Liver (tissue), 9 donors: ENCODE measurements around the gene CUBN. TPM values are rescaled to one million over a fixed set of nuclear protein-coding genes. Genes with fewer than 3 reads are reported as not detected.

Experiments used
- DNase-seq: peaks from one replicate; pipeline ENCODE4 v3.0.0-alpha.2; 2017; ENCODE audit warnings: low spot score
- H3K27ac ChIP-seq, 2 donors: one replicate each; pipeline ENCODE4 v1.7.0; 2013; ENCODE audit warnings: inconsistent platforms in 2 of 2, low read length in 2 of 2, control low read depth in 1 of 2, low read depth in 1 of 2, mild to moderate bottlenecking in 1 of 2
- H3K27me3 ChIP-seq, 4 donors: one replicate each; pipeline versions ENCODE4 v1.6.1 to v1.7.0; 2013; ENCODE audit warnings: low read length in 3 of 4, inconsistent platforms in 1 of 4, mild to moderate bottlenecking in 1 of 4, moderate library complexity in 1 of 4; ENCODE audit not compliant: control insufficient read depth in 4 of 4, insufficient read depth in 4 of 4
- H3K36me3 ChIP-seq, 4 donors: one replicate each; pipeline versions ENCODE4 v1.6.1 to v1.7.0; 2013; ENCODE audit warnings: low read length in 3 of 4, mild to moderate bottlenecking in 3 of 4, low read depth in 1 of 4, moderate library complexity in 1 of 4; ENCODE audit not compliant: control insufficient read depth in 4 of 4, insufficient read depth in 3 of 4
- H3K4me1 ChIP-seq, 4 donors: one replicate each; pipeline versions ENCODE4 v1.6.1 to v1.7.0; 2013; ENCODE audit warnings: low read length in 3 of 4, mild to moderate bottlenecking in 3 of 4, moderate library complexity in 1 of 4; ENCODE audit not compliant: control insufficient read depth in 4 of 4, insufficient read depth in 4 of 4
- H3K4me3 ChIP-seq, 3 donors: one replicate each; pipeline versions ENCODE4 v1.6.1 to v1.7.0; 2013; ENCODE audit warnings: low read length in 3 of 3, control low read depth in 1 of 3, low read depth in 1 of 3, mild to moderate bottlenecking in 1 of 3
- H3K9ac ChIP-seq, 2 donors: one replicate each; pipeline ENCODE4 v1.7.0; 2013; ENCODE audit warnings: low read length in 2 of 2, mild to moderate bottlenecking in 2 of 2, moderate library complexity in 2 of 2, control low read depth in 1 of 2, low read depth in 1 of 2
- H3K9me3 ChIP-seq, 4 donors: one replicate each; pipeline versions ENCODE4 v1.6.1 to v1.7.0; 2013; ENCODE audit warnings: low read length in 3 of 4; ENCODE audit not compliant: control insufficient read depth in 4 of 4
- ATF3 ChIP-seq: IDR thresholded peaks from 2 replicates; pipeline ENCODE4 v1.6.1; 2016; ENCODE audit warnings: antibody characterized with exemption
- CTCF ChIP-seq: fragments of 150-350 bp; IDR thresholded peaks from 2 replicates; pipeline ENCODE4 v1.5.1; 2017; ENCODE audit warnings: improper control_type of control experiment, low read depth, low read length; ENCODE audit not compliant: missing input control
- EGR1 ChIP-seq, 2 donors: IDR thresholded peaks; 2 replicates each; pipeline ENCODE4 v1.6.1; 2016 to 2018; ENCODE audit warnings: antibody characterized with exemption in 2 of 2, low read depth in 2 of 2
- FOXA1 ChIP-seq: IDR thresholded peaks from 2 replicates; pipeline ENCODE4 v1.6.1; 2016; ENCODE audit warnings: antibody characterized with exemption
- GABPA ChIP-seq, 2 donors: IDR thresholded peaks in 1 of 2; conservative IDR thresholded peaks in 1 of 2; 2 replicates each; pipeline ENCODE4 v1.6.1; 2016; ENCODE audit warnings: antibody characterized with exemption in 2 of 2, mild to moderate bottlenecking in 1 of 2, moderate library complexity in 1 of 2
- HNF4A ChIP-seq, 2 donors: conservative IDR thresholded peaks; 2 replicates each; pipeline ENCODE4 v1.6.1; 2016; ENCODE audit warnings: antibody characterized with exemption in 2 of 2, mild to moderate bottlenecking in 2 of 2
- HNF4G ChIP-seq: IDR thresholded peaks from 2 replicates; pipeline ENCODE4 v1.6.1; 2016; ENCODE audit warnings: antibody characterized with exemption
- JUND ChIP-seq, 2 donors: IDR thresholded peaks; 2 replicates each; pipeline ENCODE4 v1.6.1; 2016; ENCODE audit warnings: antibody characterized with exemption in 2 of 2
- MAX ChIP-seq: IDR thresholded peaks from 2 replicates; pipeline ENCODE4 v1.6.1; 2016; ENCODE audit warnings: antibody characterized with exemption
- NR2F2 ChIP-seq: IDR thresholded peaks from 2 replicates; pipeline ENCODE4 v1.6.1; 2016; ENCODE audit warnings: antibody characterized with exemption
- RAD21 ChIP-seq, 2 donors: IDR thresholded peaks; 2 replicates each; pipeline ENCODE4 v1.6.1; 2016; ENCODE audit warnings: antibody characterized with exemption in 2 of 2, mild to moderate bottlenecking in 2 of 2
- REST ChIP-seq: IDR thresholded peaks from 2 replicates; pipeline ENCODE4 v1.6.1; 2016; ENCODE audit warnings: antibody characterized with exemption, mild to moderate bottlenecking
- SP1 ChIP-seq: IDR thresholded peaks from 2 replicates; pipeline ENCODE4 v1.6.1; 2018; ENCODE audit warnings: antibody characterized with exemption, mild to moderate bottlenecking
- TAF1 ChIP-seq: conservative IDR thresholded peaks from 2 replicates; pipeline ENCODE4 v1.6.1; 2016; ENCODE audit warnings: antibody characterized with exemption, mild to moderate bottlenecking
- YY1 ChIP-seq: IDR thresholded peaks from 2 replicates; pipeline ENCODE4 v1.6.1; 2016; ENCODE audit warnings: antibody characterized with exemption, mild to moderate bottlenecking
- ZBTB33 ChIP-seq: IDR thresholded peaks from 2 replicates; pipeline ENCODE4 v1.6.1; 2016; ENCODE audit warnings: antibody characterized with exemption
- WGBS: extraction: QIAGEN DNeasy Blood & Tissue Kit; methylation state at CpG from one replicate; pipeline ENCODE4 v1.1.7; 2013; 5-methylcytosine and 5-hydroxymethylcytosine counted together
- polyA plus RNA-seq, 2 donors: library from polyadenylated mRNA; stranded (reverse) in 1 of 2; unstranded in 1 of 2; fragments of 200-250 nt in 1 of 2; fragments of >200 nt in 1 of 2; fragmentation: Nextera tagmentation in 1 of 2; extraction: Ambion mirVana in 1 of 2; gene quantifications; one replicate each; pipeline versions ENCODE4 v1.2.1 to v1.2.3, GENCODE V29; 2013 to 2015
- total RNA-seq, 2 donors: library from RNA; depleted of rRNA; stranded (reverse); fragments of >200 nt; gene quantifications; one replicate each; pipeline ENCODE4 v1.2.3, GENCODE V29; 2014
- donor health status: healthy.
- donor health status: healthy.
- donor health status: healthy.
- donor health status: healthy.
- donor health status: healthy.

The CUBN gene
- total and polyA plus RNA-seq, 4 donors, result 0.01 to 0.67 (median 0.30) TPM

- Histone ChIP-seq H3K9me3 (no peaks in the 10 kb centered on the region), H3K4me1 (no peaks in the 10 kb centered on the region), H3K4me3 (no peak overlapping the region), H3K27ac (no peak overlapping the region), H3K9ac (no peak overlapping the region), H3K36me3 (no peaks in the 10 kb centered on the region), H3K27me3 (no peaks in the 10 kb centered on the region)
- 52% methylated on average over 4 of the region's 4 CpGs for WGBS
- no peak for TF ChIP-seq JUND (IDR thresholded peaks at IDR 0.05)
- no peak for TF ChIP-seq HNF4A (conservative IDR thresholded peaks at IDR 0.05)
- TF ChIP-seq SP1, result no peak
- peak; percentile 10 for TF ChIP-seq CTCF
- TF ChIP-seq RAD21 (IDR thresholded peaks at IDR 0.05), result peak; percentile 61 to 64
- TF ChIP-seq GABPA (IDR thresholded peaks at IDR 0.05 in 1 of 2, conservative IDR thresholded peaks at IDR 0.05 in 1 of 2), result no peak
- DNase-seq, result no peak
Observed at GRCh38 chr10:16853201-16853600, 276.4 kb downstream of the CUBN start.

- TF ChIP-seq REST (no peak), TAF1 (no peak), MAX (no peak), FOXA1 (no peak), ATF3 (no peak), HNF4A (conservative IDR thresholded peaks at IDR 0.05) (no peak), YY1 (no peak), CTCF (no peak), GABPA (IDR thresholded peaks at IDR 0.05 in 1 of 2, conservative IDR thresholded peaks at IDR 0.05 in 1 of 2) (no peak), ZBTB33 (no peak), JUND (IDR thresholded peaks at IDR 0.05) (no peak), NR2F2 (no peak), SP1 (no peak), EGR1 (IDR thresholded peaks at IDR 0.05; ENCODE audit: low read depth in 2 of 2) (no peak), HNF4G (no peak)
- H3K4me3 ChIP-seq, result no peak overlapping the region
- no peak for DNase-seq
- no peaks in the 10 kb centered on the region for H3K27me3 ChIP-seq
- no peak overlapping the region for H3K9ac ChIP-seq
- WGBS, result 61% methylated on average over 2 of the region's 2 CpGs
- no peaks in the 10 kb centered on the region for H3K9me3 ChIP-seq
- no peaks in the 10 kb centered on the region for H3K4me1 ChIP-seq
- no peaks in the 10 kb centered on the region for H3K36me3 ChIP-seq
- no peak overlapping the region for H3K27ac ChIP-seq
Observed at GRCh38 chr10:16852624-16853023, 277.0 kb downstream of the CUBN start.
